Subcutaneous adipose tissue (tissue), 4 donors: ENCODE measurements around the gene RIMS1. TPM values are rescaled to one million over a fixed set of nuclear protein-coding genes. Genes with fewer than 3 reads are reported as not detected.

ENCODE experiments used
- total RNA-seq, 4 donors: library from RNA; depleted of rRNA; stranded (reverse); fragments of >200 nt; gene quantifications; one replicate each; pipeline ENCODE4 v1.1.0, GENCODE V29; 2016
- TF ChIP-seq, protein P1 (sequence below): fragments of 450-650 bp; IDR thresholded peaks from one replicate; pipeline ENCODE4 v1.5.1; 2016; ENCODE audit warnings: low read depth, mild to moderate bottlenecking, control low read depth, antibody characterized with exemption, moderate library complexity

Gene RIMS1
- total RNA-seq, 4 donors from 2014 or later, result 0.19 to 2.1 (median 1.3) TPM

DNA sequence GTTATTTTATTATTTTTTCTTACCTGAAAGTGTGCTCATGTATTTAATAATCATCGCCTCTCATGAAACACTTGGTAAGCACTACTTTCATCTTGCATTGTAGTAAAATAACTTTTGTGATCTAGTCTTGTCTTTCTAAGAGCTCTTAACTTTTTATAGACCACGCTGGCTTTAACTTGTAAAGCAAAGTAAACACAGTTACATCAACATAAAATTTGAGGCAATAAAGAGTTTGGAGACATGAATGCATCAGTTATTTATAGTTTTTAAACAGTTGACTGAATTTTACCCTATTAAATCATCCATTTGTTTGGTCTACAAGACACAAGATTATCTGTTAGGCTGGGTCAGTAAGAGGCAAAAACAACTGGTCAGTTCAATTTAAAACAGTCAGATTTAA lies 517.1 kb downstream of the RIMS1 start:
- TF ChIP-seq, protein P1, sequence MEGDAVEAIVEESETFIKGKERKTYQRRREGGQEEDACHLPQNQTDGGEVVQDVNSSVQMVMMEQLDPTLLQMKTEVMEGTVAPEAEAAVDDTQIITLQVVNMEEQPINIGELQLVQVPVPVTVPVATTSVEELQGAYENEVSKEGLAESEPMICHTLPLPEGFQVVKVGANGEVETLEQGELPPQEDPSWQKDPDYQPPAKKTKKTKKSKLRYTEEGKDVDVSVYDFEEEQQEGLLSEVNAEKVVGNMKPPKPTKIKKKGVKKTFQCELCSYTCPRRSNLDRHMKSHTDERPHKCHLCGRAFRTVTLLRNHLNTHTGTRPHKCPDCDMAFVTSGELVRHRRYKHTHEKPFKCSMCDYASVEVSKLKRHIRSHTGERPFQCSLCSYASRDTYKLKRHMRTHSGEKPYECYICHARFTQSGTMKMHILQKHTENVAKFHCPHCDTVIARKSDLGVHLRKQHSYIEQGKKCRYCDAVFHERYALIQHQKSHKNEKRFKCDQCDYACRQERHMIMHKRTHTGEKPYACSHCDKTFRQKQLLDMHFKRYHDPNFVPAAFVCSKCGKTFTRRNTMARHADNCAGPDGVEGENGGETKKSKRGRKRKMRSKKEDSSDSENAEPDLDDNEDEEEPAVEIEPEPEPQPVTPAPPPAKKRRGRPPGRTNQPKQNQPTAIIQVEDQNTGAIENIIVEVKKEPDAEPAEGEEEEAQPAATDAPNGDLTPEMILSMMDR, result no peak

DNA sequence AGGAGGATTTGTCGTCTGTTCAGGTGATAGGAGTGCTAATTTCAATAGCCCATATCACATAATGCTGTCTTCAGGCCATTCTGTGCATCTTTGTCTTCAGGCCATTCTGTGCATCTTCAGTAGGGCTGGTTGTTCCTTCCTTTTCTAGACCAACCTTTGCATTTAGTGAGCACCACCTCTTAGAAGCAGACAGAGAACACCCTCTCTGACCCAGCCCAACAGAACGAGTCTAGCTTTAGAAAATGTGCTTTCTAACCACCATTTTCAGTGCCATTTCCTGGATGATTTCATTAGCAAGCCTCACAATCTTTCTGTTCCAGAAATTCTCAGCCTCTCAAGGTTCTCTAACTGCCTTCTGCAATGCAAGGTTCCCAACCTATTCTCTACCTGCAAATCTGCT lies 520.2 kb downstream of the RIMS1 start:
- TF ChIP-seq, protein P1, result no peak

DNA sequence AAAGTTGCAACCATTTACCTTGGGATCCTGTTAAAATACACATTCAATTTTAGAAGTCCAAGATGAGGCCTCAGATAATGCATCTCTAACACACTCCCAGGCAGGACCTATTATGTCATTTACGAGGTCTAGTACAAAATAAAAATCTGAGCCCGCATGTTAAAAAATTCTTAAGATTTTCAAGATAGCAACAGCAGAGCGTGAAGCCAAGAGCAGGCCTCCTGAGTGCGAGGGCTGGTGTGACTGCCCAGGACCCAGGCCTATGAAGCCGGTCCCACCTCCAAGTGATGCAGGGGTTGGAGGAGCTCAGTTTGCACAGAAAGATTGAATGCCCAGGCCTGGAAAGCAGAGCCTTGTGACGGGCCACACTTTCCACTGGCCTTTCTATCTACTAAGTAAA lies 524.4 kb downstream of the RIMS1 start:
- TF ChIP-seq, protein P1, result no peak

GRCh38 chr6:72411872-72412708 lies 525.7 kb downstream of the RIMS1 start:
- TF ChIP-seq, protein P1, result no peak

- TF ChIP-seq, protein P1, result no peak
Observed at GRCh38 chr6:72412709-72413044, 526.3 kb downstream of the RIMS1 start.

- TF ChIP-seq, protein P1, result no peak
Observed at GRCh38 chr6:72413884-72414283, 527.5 kb downstream of the RIMS1 start.

- TF ChIP-seq, protein P1, result no peak
Observed at GRCh38 chr6:72414657-72415056, 528.3 kb downstream of the RIMS1 start.
